SU-DHL-6 (cell line): ENCODE measurements around the gene USP24.

Experiments
- H2AFZ ChIP-seq: fragments of 200-600 bp; sonication (generic); 2 replicates; pipeline ENCODE4 v1.6.1; 2014; ENCODE audit warnings: low read depth, mild to moderate bottlenecking, moderate library complexity, mixed read lengths, antibody characterized with exemption, low read length; ENCODE audit not compliant: severe bottlenecking
- H3F3A ChIP-seq: fragments of 200-600 bp; shearing (Covaris generic); 2 replicates; pipeline ENCODE4 v1.6.0; 2016; ENCODE audit warnings: antibody characterized with exemption, mild to moderate bottlenecking; ENCODE audit not compliant: insufficient read depth
- H3K27ac ChIP-seq: fragments of 200-600 bp; sonication (generic); 2 replicates; pipeline ENCODE4 v1.5.1; 2016; ENCODE audit warnings: low read depth, mild to moderate bottlenecking, low read length, moderate library complexity, mixed read lengths
- H3K27me3 ChIP-seq: fragments of 200-600 bp; sonication (generic), shearing (Covaris generic); 2 replicates; pipeline ENCODE4 v1.6.0; 2014; ENCODE audit warnings: mild to moderate bottlenecking, low read length
- H3K36me3 ChIP-seq: fragments of 200-600 bp; sonication (generic); 2 replicates; pipeline ENCODE4 v1.6.1; 2014; ENCODE audit warnings: mild to moderate bottlenecking, low read length, mixed read lengths
- H3K4me2 ChIP-seq: fragments of 300-600, 200-600 bp; shearing (Covaris generic), sonication (generic); 2 replicates; pipeline ENCODE4 v1.6.0; 2014; ENCODE audit warnings: low read length, low read depth, mild to moderate bottlenecking; ENCODE audit not compliant: poor library complexity, severe bottlenecking
- H3K4me3 ChIP-seq: fragments of 200-600 bp; sonication (generic); 2 replicates; pipeline ENCODE4 v1.5.1; 2014; ENCODE audit warnings: antibody characterized with exemption, low read length, mild to moderate bottlenecking, mixed read lengths; ENCODE audit not compliant: insufficient read depth, poor library complexity, severe bottlenecking
- H3K79me2 ChIP-seq: fragments of 200-600 bp; sonication (generic); 2 replicates; pipeline ENCODE4 v1.6.1; 2014; ENCODE audit warnings: mild to moderate bottlenecking, low read length, moderate library complexity; ENCODE audit not compliant: insufficient read depth
- H3K9ac ChIP-seq: fragments of 200-600 bp; sonication (generic); 2 replicates; pipeline ENCODE4 v1.7.0; 2014; ENCODE audit warnings: mild to moderate bottlenecking, low read length
- H3K9me2 ChIP-seq: fragments of 200-600 bp; sonication (generic); replicated peaks from 2 replicates; pipeline ENCODE4 v1.6.1; 2014; ENCODE audit warnings: low read length; ENCODE audit not compliant: insufficient read depth
- H3K9me3 ChIP-seq: fragments of 200-600 bp; sonication (generic); 2 replicates; pipeline ENCODE4 v1.6.1; 2014; ENCODE audit warnings: low read length, mixed read lengths; ENCODE audit not compliant: insufficient read depth
- H4K20me1 ChIP-seq: fragments of 200-600 bp; sonication (generic); 2 replicates; pipeline ENCODE4 v1.6.1; 2014; ENCODE audit warnings: low read depth, mild to moderate bottlenecking, antibody characterized with exemption, low read length, moderate library complexity, mixed read lengths
- CTCF ChIP-seq: fragments of 200-600 bp; sonication (generic); IDR thresholded peaks from one replicate; pipeline ENCODE4 v1.5.1; 2017; ENCODE audit warnings: antibody characterized with exemption, mild to moderate bottlenecking, low read length, moderate library complexity; ENCODE audit not compliant: insufficient read depth, poor library complexity, severe bottlenecking
- EZH2phosphoT487 ChIP-seq: fragments of 200-600 bp; sonication (generic), shearing (Covaris generic); conservative IDR thresholded peaks from 2 replicates; pipeline ENCODE4 v1.6.1; 2018; ENCODE audit warnings: mild to moderate bottlenecking, antibody characterized with exemption, low read length, moderate library complexity, mixed read lengths

The USP24 gene

GRCh38 chr1:55246331-55246730 lies 31.2 kb upstream of the USP24 start:
- no peak overlapping the region for H2AFZ ChIP-seq
- H3K9me2 ChIP-seq: no peaks in the 10 kb centered on the region
- H3K9me3 ChIP-seq: no peaks in the 10 kb centered on the region
- no peak overlapping the region for H3K27ac ChIP-seq
- H3K4me3 ChIP-seq: no peak overlapping the region
- no peak overlapping the region for H3K4me2 ChIP-seq
- no peaks in the 10 kb centered on the region for H4K20me1 ChIP-seq
- no peaks in the 10 kb centered on the region for H3K27me3 ChIP-seq
- H3K79me2 ChIP-seq: no peaks in the 10 kb centered on the region
- H3F3A ChIP-seq: no peaks in the 10 kb centered on the region
- no peaks in the 10 kb centered on the region for H3K36me3 ChIP-seq
- TF ChIP-seq CTCF (no peak), EZH2phosphoT487 (no peak)
- no peak overlapping the region for H3K9ac ChIP-seq

- Histone ChIP-seq H3F3A (no peaks in the 10 kb centered on the region), H3K36me3 (no peaks in the 10 kb centered on the region), H3K79me2 (no peaks in the 10 kb centered on the region), H4K20me1 (no peaks in the 10 kb centered on the region), H2AFZ (no peak overlapping the region), H3K27me3 (no peaks in the 10 kb centered on the region), H3K9me2 (no peaks in the 10 kb centered on the region), H3K4me3 (no peak overlapping the region), H3K27ac (no peak overlapping the region), H3K9me3 (no peaks in the 10 kb centered on the region), H3K9ac (no peak overlapping the region), H3K4me2 (no peak overlapping the region)
- TF ChIP-seq EZH2phosphoT487 (no peak), CTCF (no peak)
These were observed 30.6 kb upstream of the USP24 start for GRCh38 chr1:55245781-55246180.

DNA sequence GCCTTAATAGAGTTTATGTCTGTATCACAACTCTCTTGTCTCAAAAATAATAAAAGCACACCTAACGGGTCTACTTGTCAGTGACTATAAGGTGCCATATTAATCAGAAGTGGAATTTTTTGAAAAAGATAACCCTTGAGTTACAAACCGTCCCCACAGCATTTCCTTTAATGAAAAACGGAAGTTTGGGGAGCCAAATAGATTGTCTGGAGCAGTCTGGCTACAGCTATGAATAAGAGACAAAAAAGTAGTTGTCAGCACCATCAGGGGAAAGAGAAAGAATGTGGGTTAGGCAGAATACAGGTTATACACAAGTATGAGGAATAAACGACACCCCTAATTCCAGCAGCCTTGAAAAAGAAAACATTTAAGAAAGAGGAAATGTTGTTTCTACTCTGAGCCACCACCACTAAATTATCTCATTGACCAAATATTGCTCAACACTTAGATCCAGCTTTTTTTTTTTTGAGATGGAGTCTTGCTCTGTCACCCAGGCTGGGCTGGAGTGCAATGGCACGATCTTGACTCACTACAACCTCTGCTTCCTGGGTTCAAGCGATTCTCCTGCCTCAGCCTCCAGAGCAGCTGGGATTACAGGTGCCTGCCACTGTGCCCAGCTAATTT lies 29.4 kb upstream of the USP24 start:
- Histone ChIP-seq H3K9me2 (no peaks in the 10 kb centered on the region), H3F3A (no peaks in the 10 kb centered on the region), H3K9ac (no peak overlapping the region), H3K27ac (no peak overlapping the region), H3K27me3 (no peaks in the 10 kb centered on the region), H3K36me3 (no peaks in the 10 kb centered on the region), H3K79me2 (no peaks in the 10 kb centered on the region), H3K9me3 (no peaks in the 10 kb centered on the region), H4K20me1 (no peaks in the 10 kb centered on the region), H3K4me2 (no peak overlapping the region), H2AFZ (no peak overlapping the region), H3K4me3 (no peak overlapping the region)
- TF ChIP-seq EZH2phosphoT487 (no peak), CTCF (no peak)

- Histone ChIP-seq H3K36me3 (no peaks in the 10 kb centered on the region), H2AFZ (no peak overlapping the region), H3K4me2 (no peak overlapping the region), H4K20me1 (no peaks in the 10 kb centered on the region), H3K9ac (no peak overlapping the region), H3K27me3 (no peaks in the 10 kb centered on the region), H3K9me3 (no peaks in the 10 kb centered on the region), H3K27ac (no peak overlapping the region), H3K9me2 (no peaks in the 10 kb centered on the region), H3K79me2 (no peaks in the 10 kb centered on the region), H3F3A (no peaks in the 10 kb centered on the region), H3K4me3 (no peak overlapping the region)
- TF ChIP-seq CTCF: no peak
These were observed 28.5 kb upstream of the USP24 start for GRCh38 chr1:55243655-55244054.
